Vagina (tissue), 2 donors: ENCODE data around the gene C2CD2.

Experiments
- POLR2A ChIP-seq, 2 donors: fragments of 450-650 bp; IDR thresholded peaks; one replicate each; pipeline ENCODE4 v1.6.1; 2017; ENCODE audit warnings: antibody characterized with exemption in 2 of 2, mild to moderate bottlenecking in 2 of 2, moderate library complexity in 2 of 2
- POLR2AphosphoS5 ChIP-seq, 2 donors: sonication (generic); formaldehyde crosslinking; IDR thresholded peaks; one replicate each; pipeline ENCODE4 v1.9.0; 2017; ENCODE audit warnings: antibody characterized with exemption in 2 of 2, mild to moderate bottlenecking in 2 of 2, low read depth in 1 of 2; ENCODE audit not compliant: insufficient read depth in 1 of 2
- TF ChIP-seq, protein P1 (sequence below), 3 experiments: fragments of 450-650 bp in 2 of 3; fragments of 200-600 bp in 1 of 3; sonication (generic) in 1 of 3; IDR thresholded peaks; one replicate each; pipeline ENCODE4 v1.5.1; 2017 to 2019; ENCODE audit warnings: antibody characterized with exemption in 3 of 3, mild to moderate bottlenecking in 2 of 3, moderate library complexity in 2 of 3

GRCh38 chr21:41897047-41897669, 56.7 kb downstream of the C2CD2 start:
- TF ChIP-seq, protein P1, sequence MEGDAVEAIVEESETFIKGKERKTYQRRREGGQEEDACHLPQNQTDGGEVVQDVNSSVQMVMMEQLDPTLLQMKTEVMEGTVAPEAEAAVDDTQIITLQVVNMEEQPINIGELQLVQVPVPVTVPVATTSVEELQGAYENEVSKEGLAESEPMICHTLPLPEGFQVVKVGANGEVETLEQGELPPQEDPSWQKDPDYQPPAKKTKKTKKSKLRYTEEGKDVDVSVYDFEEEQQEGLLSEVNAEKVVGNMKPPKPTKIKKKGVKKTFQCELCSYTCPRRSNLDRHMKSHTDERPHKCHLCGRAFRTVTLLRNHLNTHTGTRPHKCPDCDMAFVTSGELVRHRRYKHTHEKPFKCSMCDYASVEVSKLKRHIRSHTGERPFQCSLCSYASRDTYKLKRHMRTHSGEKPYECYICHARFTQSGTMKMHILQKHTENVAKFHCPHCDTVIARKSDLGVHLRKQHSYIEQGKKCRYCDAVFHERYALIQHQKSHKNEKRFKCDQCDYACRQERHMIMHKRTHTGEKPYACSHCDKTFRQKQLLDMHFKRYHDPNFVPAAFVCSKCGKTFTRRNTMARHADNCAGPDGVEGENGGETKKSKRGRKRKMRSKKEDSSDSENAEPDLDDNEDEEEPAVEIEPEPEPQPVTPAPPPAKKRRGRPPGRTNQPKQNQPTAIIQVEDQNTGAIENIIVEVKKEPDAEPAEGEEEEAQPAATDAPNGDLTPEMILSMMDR (IDR thresholded peaks at IDR 0.05) = no peak
- TF ChIP-seq POLR2AphosphoS5 (IDR thresholded peaks at IDR 0.05; ENCODE audit: insufficient read depth in 1 of 2, low read depth in 1 of 2) (no peak), POLR2A (IDR thresholded peaks at IDR 0.05) (no peak)
